H9 (cell line): ENCODE measurements around the gene ABLIM3. TPM values are rescaled to one million over a fixed set of nuclear protein-coding genes. Genes with fewer than 3 reads are reported as not detected.

Experiments
- DNase-seq: peaks from one replicate; pipeline ENCODE4 v3.0.0-alpha.2; 2017
- H2AFZ ChIP-seq: one replicate; pipeline ENCODE4 v1.6.1; 2013; ENCODE audit warnings: mild to moderate bottlenecking, low read length, control low read depth, moderate library complexity
- H2AK5ac ChIP-seq: 2 replicates; pipeline ENCODE4 v1.6.1; 2013; ENCODE audit warnings: low read length, control low read depth, mixed read lengths; ENCODE audit not compliant: insufficient read length
- H2BK120ac ChIP-seq: one replicate; pipeline ENCODE4 v1.6.1; 2013; ENCODE audit warnings: low read depth, mild to moderate bottlenecking, low read length, control low read depth, inconsistent platforms; ENCODE audit not compliant: poor library complexity, severe bottlenecking
- H2BK12ac ChIP-seq: 2 replicates; pipeline ENCODE4 v1.6.1; 2013; ENCODE audit warnings: low read length, control low read depth, mixed read lengths, low read depth; ENCODE audit not compliant: insufficient read length
- H2BK15ac ChIP-seq: 2 replicates; pipeline ENCODE4 v1.6.1; 2013; ENCODE audit warnings: low read depth, low read length, control low read depth
- H2BK20ac ChIP-seq: one replicate; pipeline ENCODE4 v1.6.1; 2013; ENCODE audit warnings: low read depth, mild to moderate bottlenecking, low read length, control low read depth, inconsistent platforms; ENCODE audit not compliant: poor library complexity, severe bottlenecking
- H2BK5ac ChIP-seq: 2 replicates; pipeline ENCODE4 v1.6.1; 2013; ENCODE audit warnings: low read length, control low read depth, mixed read lengths; ENCODE audit not compliant: insufficient read length
- H3K14ac ChIP-seq: 2 replicates; pipeline ENCODE4 v1.6.1; 2013; ENCODE audit warnings: low read length, control low read depth; ENCODE audit not compliant: insufficient read depth
- H3K18ac ChIP-seq: 2 replicates; pipeline ENCODE4 v1.6.1; 2013; ENCODE audit warnings: low read depth, mild to moderate bottlenecking, mixed read lengths, low read length, control low read depth; ENCODE audit not compliant: insufficient read length
- H3K23ac ChIP-seq: 2 replicates; pipeline ENCODE4 v1.6.1; 2013; ENCODE audit warnings: low read length, control low read depth, mixed read lengths, low read depth; ENCODE audit not compliant: insufficient read length
- H3K23me2 ChIP-seq: 2 replicates; pipeline ENCODE4 v1.6.1; 2013; ENCODE audit warnings: low read depth, mild to moderate bottlenecking, mixed read lengths, low read length, control low read depth; ENCODE audit not compliant: insufficient read length, poor library complexity, severe bottlenecking
- H3K27ac ChIP-seq: 2 replicates; pipeline ENCODE4 v1.5.1; 2013; ENCODE audit warnings: low read length, control low read depth, mixed read lengths, low read depth; ENCODE audit not compliant: insufficient read length
- H3K27me3 ChIP-seq: 2 replicates; pipeline ENCODE4 v1.6.1; 2013; ENCODE audit warnings: low read length, control low read depth, inconsistent platforms; ENCODE audit not compliant: insufficient read depth
- H3K4ac ChIP-seq: 2 replicates; pipeline ENCODE4 v1.6.1; 2013; ENCODE audit warnings: low read depth, mild to moderate bottlenecking, control low read depth, inconsistent platforms, low read length, moderate library complexity
- H3K4me1 ChIP-seq: 2 replicates; pipeline ENCODE4 v1.6.1; 2013; ENCODE audit warnings: low read length, control low read depth, inconsistent platforms; ENCODE audit not compliant: insufficient read depth
- H3K4me2 ChIP-seq: 2 replicates; pipeline ENCODE4 v1.6.1; 2013; ENCODE audit warnings: low read length, control low read depth, mixed read lengths; ENCODE audit not compliant: insufficient read length, insufficient read depth
- H3K56ac ChIP-seq: 2 replicates; pipeline ENCODE4 v1.6.1; 2013; ENCODE audit warnings: low read depth, mild to moderate bottlenecking, mixed read lengths, low read length, control low read depth; ENCODE audit not compliant: insufficient read length
- H3K79me1 ChIP-seq: 2 replicates; pipeline ENCODE4 v1.6.1; 2013; ENCODE audit warnings: low read depth, mild to moderate bottlenecking, moderate library complexity, low read length, control low read depth, inconsistent platforms; ENCODE audit not compliant: insufficient read depth, poor library complexity, severe bottlenecking
- H3K79me2 ChIP-seq: 2 replicates; pipeline ENCODE4 v1.6.1; 2013; ENCODE audit warnings: low read length, control low read depth, inconsistent platforms; ENCODE audit not compliant: insufficient read depth
- H3K9ac ChIP-seq: 2 replicates; pipeline ENCODE4 v1.6.1; 2013; ENCODE audit warnings: low read length, control low read depth, mixed read lengths; ENCODE audit not compliant: insufficient read length; ENCODE audit errors: extremely low read depth
- H3K9me3 ChIP-seq: one replicate; pipeline ENCODE4 v1.6.1; 2013; ENCODE audit warnings: low read depth, low read length, inconsistent platforms; ENCODE audit not compliant: control insufficient read depth
- H3T11ph ChIP-seq: one replicate; pipeline ENCODE4 v1.6.1; 2013; ENCODE audit warnings: mild to moderate bottlenecking, low read length, control low read depth, inconsistent platforms
- H4K20me1 ChIP-seq: one replicate; pipeline ENCODE4 v1.6.1; 2013; ENCODE audit not compliant: control insufficient read depth, insufficient read length, insufficient read depth
- H4K5ac ChIP-seq: 2 replicates; pipeline ENCODE4 v1.6.1; 2013; ENCODE audit warnings: low read depth, mild to moderate bottlenecking, mixed read lengths, low read length, control low read depth; ENCODE audit not compliant: insufficient read length
- H4K8ac ChIP-seq: replicated peaks from 2 replicates; pipeline ENCODE4 v1.6.1; 2013; ENCODE audit warnings: low read length, control low read depth, mixed read lengths, low read depth; ENCODE audit not compliant: insufficient read length
- H4K91ac ChIP-seq: 2 replicates; pipeline ENCODE4 v1.6.1; 2013; ENCODE audit warnings: low read depth, mild to moderate bottlenecking, moderate library complexity, mixed read lengths, low read length, control low read depth; ENCODE audit not compliant: insufficient read length
- H3K27ac Mint-ChIP-seq, 3 experiments: 2 replicates in 2 of 3; 3 replicates in 1 of 3; pipeline ENCODE4 v1.8.0; 2020 to 2021; ENCODE audit warnings: mixed read lengths in 3 of 3, mild to moderate bottlenecking in 1 of 3, moderate library complexity in 1 of 3
- H3K27me3 Mint-ChIP-seq: 2 replicates; pipeline ENCODE4 v1.8.0; 2021; ENCODE audit warnings: low read depth, mild to moderate bottlenecking, moderate library complexity, mixed read lengths
- H3K36me3 Mint-ChIP-seq, 3 experiments: 2 replicates in 2 of 3; 3 replicates in 1 of 3; pipeline ENCODE4 v1.8.0; 2020 to 2021; ENCODE audit warnings: low read depth in 3 of 3, mixed read lengths in 3 of 3; ENCODE audit not compliant: insufficient read depth in 1 of 3
- H3K4me1 Mint-ChIP-seq, 2 experiments: 2 replicates each; pipeline ENCODE4 v1.8.0; 2020; ENCODE audit warnings: mixed read lengths in 2 of 2
- H3K4me3 Mint-ChIP-seq, 2 experiments: 2 replicates in 1 of 2; 3 replicates in 1 of 2; pipeline ENCODE4 v1.8.0; 2020 to 2021; ENCODE audit warnings: mild to moderate bottlenecking in 2 of 2, mixed read lengths in 2 of 2, moderate library complexity in 1 of 2
- H3K9me3 Mint-ChIP-seq, 2 experiments: 2 replicates in 1 of 2; 3 replicates in 1 of 2; pipeline ENCODE4 v1.8.0; 2020; ENCODE audit warnings: mild to moderate bottlenecking in 2 of 2, mixed read lengths in 2 of 2, moderate library complexity in 1 of 2
- WGBS: extraction: QIAGEN DNeasy Blood & Tissue Kit; methylation state at CpG from one replicate; pipeline ENCODE4 v1.1.7; 2013; ENCODE audit warnings: missing lambda C conversion rate, low lambda C conversion rate, mixed read lengths; ENCODE audit not compliant: insufficient read length; ENCODE audit errors: extremely low coverage; 5-methylcytosine and 5-hydroxymethylcytosine counted together
- total RNA-seq: library from RNA; stranded (reverse); gene quantifications from 2 replicates; pipeline ENCODE4 v1.2.1, GENCODE V29; 2021
- TF ChIP-seq, protein P1 (sequence below): fragments of 200-600 bp; sonication (generic); conservative IDR thresholded peaks from 3 replicates; pipeline ENCODE4 v1.8.0; 2021; ENCODE audit warnings: antibody characterized with exemption, mild to moderate bottlenecking

ABLIM3 gene
- total RNA-seq, 1 experiment from 2014 or later: 0.20 TPM

DNA sequence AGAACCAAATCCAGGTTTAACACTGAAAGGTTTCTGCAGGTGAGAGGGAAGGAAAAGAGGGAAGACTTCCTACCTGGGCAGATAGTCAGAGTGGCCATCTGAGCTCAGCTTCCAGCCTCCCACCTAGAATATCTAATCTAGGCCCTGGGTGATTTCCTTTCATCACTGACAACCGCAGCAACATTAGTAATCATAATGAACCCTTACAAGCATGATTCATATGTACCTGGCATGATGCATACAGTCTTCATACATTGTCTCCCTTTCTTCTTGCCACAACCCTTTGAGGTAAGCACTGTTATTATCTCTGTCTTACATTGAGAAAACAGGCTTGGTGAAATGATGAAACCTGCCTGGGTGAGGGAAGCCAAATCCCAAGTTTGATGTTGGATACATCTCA, 143.9 kb downstream of the ABLIM3 start:
- H3K27ac ChIP-seq: no peak overlapping the region
- no peak overlapping the region for H3K9ac ChIP-seq
- no peaks in the 10 kb centered on the region for H3K23me2 ChIP-seq
- peaks cover 12 to 22% of the 10 kb centered on the region in 2 experiments for H3K4me1 Mint-ChIP-seq
- no peak overlapping the region for H2BK5ac ChIP-seq
- no peaks in the 10 kb centered on the region for H3K9me3 ChIP-seq
- no peak overlapping the region for H3K4me3 Mint-ChIP-seq
- H4K20me1 ChIP-seq: no peaks in the 10 kb centered on the region
- H4K8ac ChIP-seq: no peak overlapping the region
- DNase-seq: no peak
- no peaks in the 10 kb centered on the region for H3K4me1 ChIP-seq
- no peak overlapping the region for H3K4me2 ChIP-seq
- H3K36me3 Mint-ChIP-seq: no peaks in the 10 kb centered on the region
- no peak overlapping the region for H2BK20ac ChIP-seq
- no peak overlapping the region for H2AFZ ChIP-seq
- TF ChIP-seq, protein P1, sequence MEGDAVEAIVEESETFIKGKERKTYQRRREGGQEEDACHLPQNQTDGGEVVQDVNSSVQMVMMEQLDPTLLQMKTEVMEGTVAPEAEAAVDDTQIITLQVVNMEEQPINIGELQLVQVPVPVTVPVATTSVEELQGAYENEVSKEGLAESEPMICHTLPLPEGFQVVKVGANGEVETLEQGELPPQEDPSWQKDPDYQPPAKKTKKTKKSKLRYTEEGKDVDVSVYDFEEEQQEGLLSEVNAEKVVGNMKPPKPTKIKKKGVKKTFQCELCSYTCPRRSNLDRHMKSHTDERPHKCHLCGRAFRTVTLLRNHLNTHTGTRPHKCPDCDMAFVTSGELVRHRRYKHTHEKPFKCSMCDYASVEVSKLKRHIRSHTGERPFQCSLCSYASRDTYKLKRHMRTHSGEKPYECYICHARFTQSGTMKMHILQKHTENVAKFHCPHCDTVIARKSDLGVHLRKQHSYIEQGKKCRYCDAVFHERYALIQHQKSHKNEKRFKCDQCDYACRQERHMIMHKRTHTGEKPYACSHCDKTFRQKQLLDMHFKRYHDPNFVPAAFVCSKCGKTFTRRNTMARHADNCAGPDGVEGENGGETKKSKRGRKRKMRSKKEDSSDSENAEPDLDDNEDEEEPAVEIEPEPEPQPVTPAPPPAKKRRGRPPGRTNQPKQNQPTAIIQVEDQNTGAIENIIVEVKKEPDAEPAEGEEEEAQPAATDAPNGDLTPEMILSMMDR: no peak
- H4K5ac ChIP-seq: no peak overlapping the region
- H2BK120ac ChIP-seq: no peak overlapping the region
- H3K27me3 Mint-ChIP-seq: peaks cover 3% of the 10 kb centered on the region
- no peak overlapping the region for H3K23ac ChIP-seq
- no peak overlapping the region for H4K91ac ChIP-seq
- H3K27me3 ChIP-seq: no peaks in the 10 kb centered on the region
- H2AK5ac ChIP-seq: no peak overlapping the region
- no peak overlapping the region for H3K4ac ChIP-seq
- no peaks in the 10 kb centered on the region for H3K9me3 Mint-ChIP-seq
- no peak overlapping the region for H3K56ac ChIP-seq
- no peak overlapping the region for H2BK15ac ChIP-seq
- no peak overlapping the region for H3K27ac Mint-ChIP-seq
- no peak overlapping the region for H2BK12ac ChIP-seq
- H3K79me2 ChIP-seq: no peaks in the 10 kb centered on the region
- H3K14ac ChIP-seq: no peak overlapping the region
- no peaks in the 10 kb centered on the region for H3K79me1 ChIP-seq
- H3K18ac ChIP-seq: no peak overlapping the region
- H3T11ph ChIP-seq: no peak overlapping the region
- WGBS: no CpG with 5 or more reads among the region's 1 CpG
